Tibial nerve (tissue), 3 donors: ENCODE results near the gene ACOXL.

Source experiments
- POLR2A ChIP-seq, 2 donors: fragments of 450-650 bp; IDR thresholded peaks; one replicate each; pipeline ENCODE4 v1.6.1; 2017; ENCODE audit warnings: antibody characterized with exemption in 2 of 2, mild to moderate bottlenecking in 2 of 2, moderate library complexity in 2 of 2
- TF ChIP-seq, protein P1 (sequence below), 5 experiments: fragments of 200-600 bp in 3 of 5; fragments of 450-650 bp in 2 of 5; sonication (generic) in 3 of 5; IDR thresholded peaks; one replicate each; pipeline ENCODE4 v1.5.1; 2016 to 2019; ENCODE audit warnings: antibody characterized with exemption in 5 of 5, mild to moderate bottlenecking in 3 of 5, moderate library complexity in 2 of 5

GRCh38 chr2:110971811-110972210 is 239.4 kb downstream of the ACOXL start:
- TF ChIP-seq, protein P1, sequence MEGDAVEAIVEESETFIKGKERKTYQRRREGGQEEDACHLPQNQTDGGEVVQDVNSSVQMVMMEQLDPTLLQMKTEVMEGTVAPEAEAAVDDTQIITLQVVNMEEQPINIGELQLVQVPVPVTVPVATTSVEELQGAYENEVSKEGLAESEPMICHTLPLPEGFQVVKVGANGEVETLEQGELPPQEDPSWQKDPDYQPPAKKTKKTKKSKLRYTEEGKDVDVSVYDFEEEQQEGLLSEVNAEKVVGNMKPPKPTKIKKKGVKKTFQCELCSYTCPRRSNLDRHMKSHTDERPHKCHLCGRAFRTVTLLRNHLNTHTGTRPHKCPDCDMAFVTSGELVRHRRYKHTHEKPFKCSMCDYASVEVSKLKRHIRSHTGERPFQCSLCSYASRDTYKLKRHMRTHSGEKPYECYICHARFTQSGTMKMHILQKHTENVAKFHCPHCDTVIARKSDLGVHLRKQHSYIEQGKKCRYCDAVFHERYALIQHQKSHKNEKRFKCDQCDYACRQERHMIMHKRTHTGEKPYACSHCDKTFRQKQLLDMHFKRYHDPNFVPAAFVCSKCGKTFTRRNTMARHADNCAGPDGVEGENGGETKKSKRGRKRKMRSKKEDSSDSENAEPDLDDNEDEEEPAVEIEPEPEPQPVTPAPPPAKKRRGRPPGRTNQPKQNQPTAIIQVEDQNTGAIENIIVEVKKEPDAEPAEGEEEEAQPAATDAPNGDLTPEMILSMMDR (IDR thresholded peaks at IDR 0.05), result no peak
- TF ChIP-seq POLR2A (IDR thresholded peaks at IDR 0.05), result no peak
